ENCODE data around the gene PGAP6. TPM values are rescaled to one million over a fixed set of nuclear protein-coding genes. Genes with fewer than 3 reads are reported as not detected.

The PGAP6 gene
- total RNA-seq, 1 donor from 2014 or later: 44.2 TPM

GRCh38 chr16:377419-377951 is 4.3 kb downstream of the PGAP6 start:
- no peaks in the 10 kb centered on the region for H3K27me3 ChIP-seq (ENCODE audit: control insufficient read depth, insufficient read depth, low read length)
- H3K4me3 ChIP-seq (ENCODE audit: low read depth, low read length): no peak overlapping the region
- FAIRE-seq (no peak), DNase-seq (ENCODE audit: low read depth) (no peak)
- peaks cover 6% of the 10 kb centered on the region for H3K36me3 ChIP-seq (ENCODE audit: control insufficient read depth, insufficient read depth, low read length)
- no peak for TF ChIP-seq CTCF (IDR thresholded peaks at IDR 0.05; ENCODE audit: insufficient read depth, low read length, severe bottlenecking)

GRCh38 chr16:376817-377418 is 4.9 kb downstream of the PGAP6 start:
- DNase-seq (ENCODE audit: low read depth) (no peak), FAIRE-seq (no peak)
- H3K36me3 ChIP-seq (ENCODE audit: control insufficient read depth, insufficient read depth, low read length): peaks cover 9% of the 10 kb centered on the region
- H3K4me3 ChIP-seq (ENCODE audit: low read depth, low read length): no peak overlapping the region
- no peaks in the 10 kb centered on the region for H3K27me3 ChIP-seq (ENCODE audit: control insufficient read depth, insufficient read depth, low read length)
- no peak for TF ChIP-seq CTCF (IDR thresholded peaks at IDR 0.05; ENCODE audit: insufficient read depth, low read length, severe bottlenecking)

- no peak for TF ChIP-seq CTCF (IDR thresholded peaks at IDR 0.05; ENCODE audit: insufficient read depth, low read length, severe bottlenecking)
- H3K36me3 ChIP-seq (ENCODE audit: control insufficient read depth, insufficient read depth, low read length): peaks cover 11% of the 10 kb centered on the region
- no peak for FAIRE-seq
These were observed 5.6 kb downstream of the PGAP6 start for GRCh38 chr16:375927-376816.

GRCh38 chr16:375212-375611 is 6.6 kb downstream of the PGAP6 start:
- Histone ChIP-seq H3K36me3 (ENCODE audit: control insufficient read depth, insufficient read depth, low read length) (peaks cover 11% of the 10 kb centered on the region), H3K4me3 (ENCODE audit: low read depth, low read length) (no peak overlapping the region), H3K27me3 (ENCODE audit: control insufficient read depth, insufficient read depth, low read length) (no peaks in the 10 kb centered on the region)
- FAIRE-seq (no peak), DNase-seq (ENCODE audit: low read depth) (no peak)
- TF ChIP-seq CTCF (IDR thresholded peaks at IDR 0.05; ENCODE audit: insufficient read depth, low read length, severe bottlenecking): no peak

More at GRCh38 chr16:375927-376816, 5.6 kb downstream of the PGAP6 start:
- no peak for DNase-seq (ENCODE audit: low read depth)
- Histone ChIP-seq H3K27me3 (ENCODE audit: control insufficient read depth, insufficient read depth, low read length) (no peaks in the 10 kb centered on the region), H3K4me3 (ENCODE audit: low read depth, low read length) (no peak overlapping the region)

- TF ChIP-seq CTCF (IDR thresholded peaks at IDR 0.05; ENCODE audit: insufficient read depth, low read length, severe bottlenecking): no peak
- FAIRE-seq: no peak
- peaks cover 11% of the 10 kb centered on the region for H3K36me3 ChIP-seq (ENCODE audit: control insufficient read depth, insufficient read depth, low read length)
These were observed 7.2 kb downstream of the PGAP6 start for GRCh38 chr16:374616-374926.

More at GRCh38 chr16:374616-374926, 7.2 kb downstream of the PGAP6 start:
- no peak for DNase-seq (ENCODE audit: low read depth)
- no peaks in the 10 kb centered on the region for H3K27me3 ChIP-seq (ENCODE audit: control insufficient read depth, insufficient read depth, low read length)
- no peak overlapping the region for H3K4me3 ChIP-seq (ENCODE audit: low read depth, low read length)
